HG02981 (cell line): ENCODE measurements around the gene LOXHD1.

Experiments used
- ATAC-seq: cut with Tn5 transposase; IDR thresholded peaks from one replicate; pipeline ENCODE4 v1.9.1; 2021; ENCODE audit warnings: mild to moderate bottlenecking, moderate library complexity; ENCODE audit not compliant: unreplicated experiment

The LOXHD1 gene

DNA sequence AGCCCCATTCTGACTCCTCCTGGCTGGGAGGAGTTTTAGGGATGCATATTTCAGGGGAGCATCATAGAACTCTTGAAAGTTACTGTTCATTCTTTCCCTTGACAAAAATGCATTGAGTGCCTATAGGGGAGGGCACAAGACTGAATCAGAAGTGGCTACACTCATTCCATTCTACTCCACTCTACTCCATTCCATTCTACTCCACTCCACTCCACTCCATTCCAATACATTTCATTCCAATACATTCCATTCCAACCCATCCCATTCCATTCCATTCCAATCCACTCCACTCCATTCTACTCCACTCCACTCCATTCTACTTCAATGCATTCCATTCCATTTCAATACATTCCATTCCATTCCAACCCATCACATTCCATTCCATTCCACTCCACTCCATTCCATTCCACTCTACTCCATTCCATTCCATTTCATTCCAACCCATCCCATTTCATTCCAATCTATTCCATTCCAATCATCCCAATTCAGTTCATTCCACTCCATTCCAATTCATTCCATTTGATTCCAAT, 110.8 kb downstream of the LOXHD1 start:
- ATAC-seq, result no peak

DNA sequence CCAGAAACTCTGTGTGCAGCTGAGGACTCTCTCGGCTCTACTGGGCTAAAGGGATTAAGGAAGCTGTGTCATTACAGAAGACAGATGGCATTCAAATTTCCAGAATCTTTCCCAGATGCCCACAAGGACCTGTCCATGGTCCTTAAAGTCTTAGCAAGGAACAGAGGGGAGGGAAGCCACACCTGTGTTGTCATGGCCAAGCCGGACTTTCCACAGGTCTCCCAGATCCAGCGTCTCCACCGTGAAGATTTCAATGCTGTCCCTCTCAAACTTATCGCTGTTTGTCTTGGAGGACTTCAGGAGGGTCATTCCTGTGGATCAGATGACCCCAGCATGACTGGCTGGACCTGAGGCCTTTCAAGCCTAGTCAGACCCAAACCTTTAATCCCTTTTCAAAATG, 114.5 kb downstream of the LOXHD1 start:
- ATAC-seq, result no peak

DNA sequence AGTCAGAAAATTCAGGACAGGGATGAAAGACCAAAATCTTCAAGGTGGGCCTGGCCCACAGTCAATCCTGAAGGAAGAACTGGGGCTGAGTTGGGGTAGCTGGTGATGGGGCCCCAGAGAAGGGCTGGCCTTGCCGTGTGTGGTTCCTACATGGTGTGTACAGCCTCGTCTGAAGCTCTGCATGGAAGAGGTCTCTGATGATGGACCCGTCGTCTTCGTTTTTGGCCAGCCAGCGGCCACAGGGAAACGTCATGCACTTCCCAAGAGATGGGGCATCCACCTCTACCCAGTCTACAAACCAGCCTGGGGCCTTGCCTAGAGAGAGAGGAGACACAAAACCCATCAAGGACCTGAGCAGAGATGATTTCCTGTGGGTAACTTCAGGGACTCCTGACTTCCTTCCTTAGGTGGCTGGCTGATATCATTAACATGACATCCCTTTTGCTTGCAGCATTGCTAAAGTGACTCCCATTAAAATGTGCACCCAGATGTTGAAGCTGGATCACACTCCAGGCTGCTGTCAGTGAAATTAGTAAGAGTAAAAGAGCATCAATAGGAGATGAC, 115.3 kb downstream of the LOXHD1 start:
- ATAC-seq, result no peak

DNA sequence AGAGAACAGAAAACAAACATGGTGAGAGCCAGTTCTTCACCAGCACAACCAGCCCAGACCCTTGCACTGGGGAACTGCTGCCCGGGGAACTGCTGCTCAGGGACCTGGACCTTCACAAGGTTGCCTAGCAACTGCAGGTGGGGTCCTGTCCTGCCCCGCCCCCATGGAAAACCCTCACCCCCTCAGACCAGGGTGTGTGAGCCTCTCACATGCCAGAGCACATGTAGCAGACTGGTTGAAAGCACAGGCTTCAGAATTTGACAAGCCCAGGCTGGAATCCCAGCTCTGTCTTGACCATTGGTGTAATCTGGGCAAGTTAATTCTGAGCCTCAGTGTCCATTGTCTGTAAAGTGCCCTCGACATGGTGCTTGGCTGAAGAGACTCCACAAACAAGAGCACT, 118.6 kb downstream of the LOXHD1 start:
- ATAC-seq, result no peak

DNA sequence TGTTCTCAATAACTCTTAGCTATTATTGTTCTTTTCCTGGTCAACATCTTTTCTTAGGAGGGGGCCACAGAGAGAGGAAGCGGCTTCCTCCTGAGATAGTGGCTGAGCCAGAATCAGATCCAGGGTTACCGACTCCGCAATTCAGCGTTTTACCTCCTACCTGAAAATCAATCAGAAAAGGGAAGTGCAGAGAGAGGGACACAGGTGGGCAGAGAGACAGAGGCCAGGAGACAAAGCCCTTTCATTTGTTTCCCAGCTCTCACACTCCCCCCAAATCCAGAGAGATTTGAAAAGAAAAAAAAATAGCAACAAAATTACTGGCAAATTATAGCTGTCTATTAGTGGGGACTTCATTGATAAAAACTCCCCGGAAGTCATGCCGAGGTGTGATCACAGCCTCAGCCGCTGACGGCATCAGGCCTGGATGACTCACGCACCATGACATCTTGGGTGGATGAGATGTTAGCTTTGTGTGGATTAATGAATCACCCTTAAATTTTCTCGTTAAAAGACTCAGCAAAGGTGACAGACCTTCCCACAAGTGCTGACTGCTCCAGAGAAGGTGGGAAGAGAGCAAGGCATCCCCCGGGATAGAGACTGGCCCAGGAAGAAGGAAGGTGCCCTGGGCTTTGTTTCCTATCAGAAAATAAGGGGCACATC, 120.7 kb downstream of the LOXHD1 start:
- ATAC-seq, result no peak

DNA sequence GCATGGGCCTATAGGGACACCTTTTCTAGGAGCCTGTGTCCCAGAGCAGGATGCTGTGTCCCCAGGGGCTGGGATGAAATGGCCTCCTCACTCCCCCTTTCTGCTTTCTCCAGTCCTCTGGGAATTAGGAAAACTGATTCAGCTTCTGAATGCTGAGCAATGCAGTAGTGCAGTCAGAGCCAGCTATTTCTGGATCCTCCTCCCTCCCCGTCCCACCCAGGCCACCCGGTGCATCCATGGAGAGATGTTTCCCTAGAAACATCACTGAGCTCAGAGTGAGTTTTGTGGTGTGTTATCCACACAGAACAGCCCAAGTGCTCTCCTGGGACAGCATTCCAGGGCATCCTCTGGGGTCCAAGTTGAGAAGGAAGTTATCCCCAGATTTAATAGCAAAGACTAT, 125.5 kb downstream of the LOXHD1 start:
- ATAC-seq, result no peak

DNA sequence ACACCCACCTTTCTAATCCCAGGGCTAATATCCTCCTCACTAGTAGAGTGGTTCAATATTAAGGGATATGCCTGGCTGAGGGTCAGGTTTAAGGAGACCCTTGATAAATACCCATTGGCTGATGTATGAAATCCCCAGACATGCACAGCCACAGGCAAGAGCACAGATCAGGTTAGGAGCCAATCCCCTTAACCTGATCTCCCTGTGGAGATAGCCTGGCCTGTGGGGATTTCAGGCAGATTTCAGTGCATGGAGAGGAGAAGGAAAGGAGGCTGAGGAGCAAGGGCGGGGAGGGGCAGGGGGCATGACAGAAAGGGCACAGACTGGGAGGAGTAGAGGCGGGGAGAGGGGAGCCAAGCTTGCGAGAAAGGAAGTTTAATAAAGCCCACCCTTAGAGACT, 129.0 kb downstream of the LOXHD1 start:
- ATAC-seq, result no peak

DNA sequence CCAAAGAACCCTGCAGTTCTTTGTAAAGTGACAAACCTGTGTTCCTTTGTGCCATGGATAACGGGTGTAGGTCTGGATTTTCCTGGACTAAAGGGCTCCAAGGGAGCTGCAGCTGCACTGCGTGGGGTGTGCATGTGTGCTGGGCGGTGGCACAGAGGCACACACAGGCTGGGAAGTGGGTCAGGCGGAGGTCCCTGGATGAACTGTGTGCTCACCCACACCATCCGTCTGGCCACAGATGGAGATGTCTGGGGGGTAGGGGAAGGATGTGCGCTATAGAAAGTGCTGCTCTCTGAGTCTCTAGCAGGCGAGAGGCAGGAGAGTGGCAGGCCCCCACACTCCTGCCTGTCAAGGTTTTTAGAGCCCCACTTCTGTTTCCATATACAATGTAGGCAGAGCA, 137.2 kb downstream of the LOXHD1 start:
- ATAC-seq, result no peak

DNA sequence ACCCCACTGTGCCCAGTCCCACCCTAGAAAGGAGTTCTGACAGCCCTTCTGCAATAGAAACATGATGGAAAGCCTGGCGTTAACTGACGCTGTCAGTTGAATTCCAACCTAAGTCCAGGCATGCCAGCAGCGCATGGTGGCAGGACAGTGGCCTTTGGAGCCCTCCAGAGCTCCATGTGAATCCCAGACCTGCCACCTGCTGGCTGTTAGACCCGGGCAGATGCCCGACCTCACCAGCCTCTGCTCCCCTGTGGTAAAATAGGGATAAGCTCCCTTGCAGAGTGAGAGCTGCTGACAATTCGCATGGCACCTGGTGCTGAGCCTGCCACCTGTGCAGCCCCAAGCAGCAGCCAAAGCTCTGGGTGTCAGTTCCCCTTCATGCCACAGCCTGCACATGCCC, 138.6 kb downstream of the LOXHD1 start:
- ATAC-seq, result no peak

DNA sequence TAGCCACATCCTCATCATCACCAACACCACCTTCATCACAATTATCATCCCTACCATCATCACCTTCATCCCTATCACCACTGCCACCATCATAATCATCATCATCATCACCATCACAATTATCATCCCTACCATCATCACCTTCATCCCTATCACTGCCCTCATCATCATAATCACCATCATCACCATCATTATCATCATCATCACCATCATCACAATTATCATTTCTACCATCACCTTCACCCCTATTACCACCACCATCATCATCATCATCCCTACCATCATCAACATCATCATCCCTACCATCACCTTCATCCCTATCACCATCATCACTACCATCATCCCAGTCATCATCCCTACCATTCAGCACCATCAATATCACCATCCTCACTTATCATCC, 140.5 kb downstream of the LOXHD1 start:
- ATAC-seq, result no peak

DNA sequence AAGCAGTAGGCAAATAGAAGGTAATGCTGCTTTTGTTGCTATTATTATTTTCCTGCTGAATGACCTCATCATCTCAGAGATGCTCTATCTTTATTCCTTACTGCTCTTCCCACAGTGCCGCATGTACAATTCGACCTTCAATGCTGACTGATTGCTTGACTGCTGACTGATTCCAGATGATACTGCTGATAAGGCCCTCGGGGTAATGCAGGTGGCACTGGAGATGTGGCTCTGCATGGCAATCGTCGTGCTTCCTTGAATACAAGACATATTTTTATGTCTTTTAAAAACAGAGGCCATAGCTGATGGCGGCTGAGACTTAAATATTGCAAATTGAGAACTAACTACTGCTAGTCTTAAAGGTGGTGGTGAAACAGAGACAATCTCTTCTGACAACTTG, 146.6 kb downstream of the LOXHD1 start:
- ATAC-seq, result no peak

DNA sequence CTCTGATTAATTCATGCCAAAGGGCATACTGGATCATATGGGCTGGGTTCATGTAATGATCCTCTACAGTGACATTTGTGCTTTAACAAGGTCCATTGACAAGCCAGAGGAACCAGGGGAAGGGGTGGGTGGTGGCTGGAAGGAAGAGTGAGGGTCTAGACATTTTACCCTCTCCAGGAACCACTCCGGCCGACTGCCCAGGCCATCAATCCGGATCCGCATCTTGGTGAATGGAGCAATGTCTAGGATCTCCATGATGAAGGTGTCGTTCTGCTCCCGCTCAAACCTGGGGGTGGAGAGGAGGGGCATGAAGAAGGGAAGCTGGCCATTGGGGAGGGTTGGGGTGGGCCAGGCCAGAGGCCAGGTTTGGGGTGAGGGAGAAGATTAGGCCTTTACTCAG, 147.5 kb downstream of the LOXHD1 start:
- no peak for ATAC-seq

DNA sequence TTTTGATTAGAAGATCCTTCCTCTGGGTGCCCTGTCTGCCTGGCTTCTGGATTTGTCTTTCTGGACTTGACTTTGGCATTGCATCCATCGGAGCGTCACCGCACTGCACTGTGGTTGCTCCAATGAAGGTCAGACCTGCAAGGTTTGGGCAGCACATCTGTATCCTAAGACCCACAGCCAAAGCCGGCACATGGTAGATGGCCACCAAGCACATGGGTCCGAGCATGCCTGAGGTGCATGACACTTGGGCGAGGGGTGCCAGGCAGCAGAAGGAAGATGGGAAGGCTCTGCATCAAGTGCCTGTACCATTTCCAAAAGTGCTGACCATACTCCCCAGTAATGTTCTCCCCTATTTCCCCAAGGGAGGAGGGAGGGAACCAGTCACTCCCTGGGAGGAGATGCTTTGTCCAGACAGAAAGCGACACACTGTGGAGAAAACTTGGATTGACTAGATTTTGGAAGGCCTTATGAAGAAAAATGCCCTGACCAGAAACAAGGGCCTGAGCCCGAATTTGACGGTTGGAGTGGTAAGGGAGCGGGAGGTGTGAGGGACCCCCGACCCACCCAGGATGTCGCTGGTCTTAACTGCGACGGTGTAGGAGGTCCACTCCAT, 149.9 kb downstream of the LOXHD1 start:
- ATAC-seq, result no peak

DNA sequence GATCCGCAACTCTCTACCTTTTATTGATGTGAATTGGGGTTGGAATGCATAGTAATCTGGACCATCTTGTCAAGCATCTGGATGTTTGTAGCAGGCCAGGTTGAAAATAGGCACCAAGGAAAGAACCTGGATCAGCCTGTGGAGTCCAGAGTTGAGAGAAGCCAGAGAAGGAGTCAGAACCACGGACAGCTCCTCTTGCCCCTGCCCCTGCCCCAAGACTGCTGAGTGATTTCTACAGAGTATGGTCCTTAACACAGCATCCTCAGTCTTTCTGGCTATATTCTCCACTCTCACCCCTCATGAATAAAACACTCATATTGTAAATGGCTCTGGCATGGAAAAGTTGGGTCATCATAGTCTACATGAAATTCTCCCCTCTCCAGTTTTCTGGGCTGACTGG, 154.6 kb downstream of the LOXHD1 start:
- no peak for ATAC-seq

DNA sequence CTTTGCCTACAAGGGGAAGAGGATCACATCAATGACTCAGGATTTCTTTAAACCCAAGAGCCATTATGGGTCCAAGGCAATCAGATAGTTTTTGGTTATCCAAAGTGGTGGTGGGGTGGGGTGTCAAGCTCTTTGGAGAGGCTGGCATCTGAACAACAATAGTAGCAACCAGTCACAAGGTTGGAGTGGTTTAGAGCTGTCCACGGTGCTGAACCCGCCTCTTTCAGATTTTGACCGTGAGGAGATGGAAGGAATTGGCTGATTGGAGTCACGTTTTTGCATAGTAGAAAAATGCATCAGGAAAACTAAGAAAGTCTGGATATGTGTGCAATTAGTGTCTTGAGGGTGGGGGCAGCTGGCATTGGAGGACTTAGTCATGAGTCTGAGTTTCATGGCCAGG, 159.9 kb downstream of the LOXHD1 start:
- no peak for ATAC-seq

DNA sequence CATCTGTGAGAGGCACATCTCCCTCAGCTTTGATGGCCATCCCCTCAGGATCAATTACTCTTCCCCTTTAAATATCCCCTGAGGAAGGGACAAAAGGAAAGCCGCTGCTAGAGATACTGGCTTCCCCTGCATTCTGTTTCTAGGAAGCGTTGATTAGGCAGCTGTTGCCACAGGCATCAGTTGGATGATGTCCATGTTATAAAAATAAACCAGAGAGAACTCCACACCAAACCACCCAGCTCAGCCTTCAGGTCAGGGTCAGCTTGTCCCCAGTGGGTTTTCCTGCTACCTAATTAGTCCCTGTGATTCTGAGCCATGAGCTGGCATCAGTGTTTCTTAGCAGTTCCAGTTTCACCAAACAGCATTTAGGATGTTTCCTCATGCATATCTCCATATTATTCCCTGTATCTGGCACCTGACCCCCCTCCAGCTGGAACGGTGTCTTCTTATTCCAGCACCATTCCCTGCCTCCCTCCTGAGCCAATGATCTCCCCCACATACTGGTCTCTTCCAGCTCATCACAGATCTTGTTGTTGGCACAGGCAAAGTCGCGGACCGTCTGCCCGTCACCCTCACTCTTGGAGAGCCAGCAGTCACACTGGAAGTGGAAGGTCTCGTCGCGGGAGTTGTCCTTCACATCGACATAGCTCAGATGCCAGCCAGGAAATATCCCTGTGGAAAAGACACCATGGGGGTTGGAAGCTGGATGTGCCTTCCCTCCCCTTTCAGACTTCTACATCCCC, 168.4 kb downstream of the LOXHD1 start:
- no peak for ATAC-seq

DNA sequence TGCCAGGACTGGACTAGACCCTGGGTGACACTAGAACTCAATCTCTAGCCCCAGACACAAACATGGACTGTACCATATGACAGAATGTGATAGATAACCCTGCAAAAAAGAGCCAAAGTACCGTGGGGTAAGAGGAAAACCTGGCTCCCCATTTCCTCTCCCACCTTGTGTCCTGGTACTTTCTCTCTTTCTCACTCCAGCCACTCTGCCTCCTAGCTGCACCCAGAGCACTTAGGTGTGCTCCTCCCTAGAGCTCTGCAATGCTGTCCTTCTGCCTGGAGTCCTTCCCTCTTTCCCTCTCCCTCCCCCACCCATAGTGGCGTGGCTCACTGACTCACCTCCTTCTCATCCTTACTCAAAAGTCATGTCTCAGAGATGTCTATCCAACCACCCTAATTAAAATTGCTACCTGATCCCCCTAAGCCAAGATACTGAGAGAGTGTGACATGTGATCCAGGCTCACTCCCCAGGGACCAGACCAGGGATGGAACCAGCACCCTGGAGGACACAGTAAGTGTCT, 171.3 kb downstream of the LOXHD1 start:
- no peak for ATAC-seq

DNA sequence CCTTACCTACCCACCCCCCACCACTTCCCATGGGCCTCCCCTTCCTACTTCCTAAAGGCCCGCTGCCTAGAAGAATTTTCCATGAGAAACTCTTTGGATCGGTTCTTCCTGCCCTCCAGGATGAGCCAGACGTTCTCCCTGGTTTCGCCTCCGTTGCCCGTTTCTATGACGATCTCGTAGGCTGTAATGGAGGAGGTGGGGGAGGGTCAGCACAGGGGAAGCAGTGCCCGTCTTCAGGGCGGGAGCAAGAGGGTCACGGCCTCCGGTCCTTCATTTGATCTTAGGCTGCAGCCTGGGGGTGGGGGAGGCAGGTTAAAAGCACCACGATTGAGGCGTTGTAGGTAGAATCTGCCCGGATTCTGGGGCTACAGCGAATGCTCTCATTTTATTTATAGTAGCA, 172.0 kb downstream of the LOXHD1 start:
- ATAC-seq, result no peak

DNA sequence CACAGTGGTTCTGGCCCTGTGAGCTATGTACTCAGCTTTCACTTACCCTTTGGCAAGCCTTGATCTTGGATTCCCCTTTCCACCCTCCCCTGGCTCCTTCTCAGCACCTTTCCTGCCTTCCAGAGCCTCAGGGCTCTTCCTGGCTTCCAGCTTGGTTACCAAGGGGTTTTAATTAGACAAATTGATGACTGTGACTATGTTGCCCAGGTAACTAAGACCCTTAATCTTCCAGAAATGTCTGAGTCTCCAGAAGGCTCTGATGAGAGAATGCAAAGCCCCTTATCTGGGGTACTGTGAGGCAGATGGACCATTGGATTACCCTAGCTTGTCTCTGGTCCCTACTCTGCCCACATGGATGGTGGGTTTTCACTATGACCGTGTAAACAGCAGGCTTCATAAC, 174.2 kb downstream of the LOXHD1 start:
- no peak for ATAC-seq

DNA sequence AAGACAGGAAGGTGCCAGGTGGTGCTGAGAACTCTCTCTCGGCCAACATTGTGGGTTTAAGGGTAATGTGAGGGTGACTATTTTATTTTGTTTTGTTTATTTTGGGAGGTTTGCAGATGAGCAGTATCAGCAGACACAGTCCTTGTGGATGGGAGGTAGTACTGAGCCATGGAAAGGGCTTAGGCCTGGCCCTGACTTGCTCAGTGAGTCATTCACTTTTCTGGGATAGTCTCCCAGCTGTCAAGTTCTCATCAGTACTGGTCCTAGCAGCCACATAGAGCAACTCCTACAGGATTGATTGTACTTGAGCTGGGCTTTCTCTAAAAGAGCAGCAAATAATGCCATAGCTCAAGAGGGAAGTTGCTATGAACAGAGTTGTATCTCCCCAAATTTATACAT, 175.2 kb downstream of the LOXHD1 start:
- no peak for ATAC-seq

DNA sequence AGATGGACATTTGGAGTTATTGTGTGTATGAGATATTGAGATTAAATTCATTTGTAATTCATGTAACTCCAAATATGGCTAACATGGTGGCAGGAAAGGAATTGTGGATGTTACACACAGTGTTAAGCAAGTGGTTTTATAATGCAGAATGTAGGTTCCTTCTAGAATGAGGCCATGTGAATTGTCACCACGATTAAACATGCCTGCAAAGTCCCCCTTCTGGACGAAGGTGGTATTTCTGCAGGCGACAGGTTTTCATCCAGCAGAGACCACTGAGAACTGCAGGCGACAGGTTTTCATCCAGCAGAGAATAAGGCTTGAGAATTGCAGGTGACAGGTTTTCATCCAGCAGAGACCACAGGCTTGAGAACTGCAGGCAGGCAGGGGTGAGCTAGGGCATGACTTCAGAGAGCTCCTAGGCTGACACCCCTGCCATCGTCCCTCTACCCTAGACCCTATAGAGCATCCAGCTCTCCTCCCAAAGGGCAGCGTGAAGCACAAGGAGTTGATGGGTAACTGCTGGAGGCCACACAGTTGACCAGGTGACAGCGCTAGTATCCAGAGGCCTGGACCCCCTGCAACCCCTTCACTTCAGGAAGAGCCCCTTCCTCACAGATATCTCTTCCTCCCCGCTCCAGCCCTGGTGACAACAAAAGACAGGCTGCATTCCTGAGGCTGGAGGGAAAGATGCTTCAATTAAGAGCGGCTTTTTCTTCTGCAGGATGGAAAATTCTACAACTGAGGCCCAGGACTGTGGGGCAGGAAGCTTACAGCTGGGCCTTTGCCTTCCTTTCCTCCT, 175.8 kb downstream of the LOXHD1 start:
- ATAC-seq, result no peak
